HepG2 (cell line): ENCODE results near the gene RBM12. TPM values are rescaled to one million over a fixed set of nuclear protein-coding genes. Genes with fewer than 3 reads are reported as not detected.

Source experiments
- CSRNP1 ChIP-seq: sonication (generic); formaldehyde crosslinking; IDR thresholded peaks from 2 replicates; pipeline ENCODE4 v1.8.1; 2023; ENCODE audit warnings: mild to moderate bottlenecking, missing genetic modification reagents
- HCFC1 ChIP-seq: fragments of 150-350 bp; IDR thresholded peaks from 2 replicates; pipeline ENCODE4 v1.6.1; 2014; ENCODE audit warnings: low read depth, low read length
- PAF1 ChIP-seq: IDR thresholded peaks from 2 replicates; pipeline ENCODE4 v1.6.1; 2016; ENCODE audit warnings: missing genetic modification reagents, missing compliant biosample characterization
- PHF20 ChIP-seq: sonication (generic); formaldehyde crosslinking; IDR thresholded peaks from 2 replicates; pipeline ENCODE4 v1.5.0; 2020; ENCODE audit warnings: mild to moderate bottlenecking, missing genetic modification reagents
- REPIN1 ChIP-seq: sonication (generic); formaldehyde crosslinking; IDR thresholded peaks from 2 replicates; pipeline ENCODE4 v1.8.0; 2022; ENCODE audit warnings: missing genetic modification reagents, low read depth, mild to moderate bottlenecking, borderline replicate concordance
- SNAI1 ChIP-seq: sonication (generic); formaldehyde crosslinking; IDR thresholded peaks from 2 replicates; pipeline ENCODE4 v1.5.0; 2020; ENCODE audit warnings: mild to moderate bottlenecking, missing genetic modification reagents, borderline replicate concordance
- THAP8 ChIP-seq: sonication (generic); formaldehyde crosslinking; IDR thresholded peaks from 2 replicates; pipeline ENCODE4 v1.5.1; 2020; ENCODE audit warnings: missing genetic modification reagents, mild to moderate bottlenecking, borderline replicate concordance
- ZFP37 ChIP-seq: sonication (generic); formaldehyde crosslinking; IDR thresholded peaks from 2 replicates; pipeline ENCODE4 v1.4.0; 2020; ENCODE audit warnings: missing genetic modification reagents, borderline replicate concordance
- ZNF33A ChIP-seq: sonication (generic); formaldehyde crosslinking; IDR thresholded peaks from 2 replicates; pipeline ENCODE4 v1.5.1; 2020; ENCODE audit warnings: missing genetic modification reagents, mild to moderate bottlenecking, moderate library complexity, borderline replicate concordance
- ZNF468 ChIP-seq: sonication (generic); formaldehyde crosslinking; IDR thresholded peaks from 2 replicates; pipeline ENCODE4 v1.8.0; 2022; ENCODE audit warnings: mild to moderate bottlenecking, moderate library complexity, missing genetic modification reagents
- ZNF800 ChIP-seq: sonication (generic); formaldehyde crosslinking; IDR thresholded peaks from 2 replicates; pipeline ENCODE4 v1.4.0; 2020; ENCODE audit warnings: missing genetic modification reagents
- polyA plus RNA-seq, 8 experiments: library from polyadenylated mRNA; depleted of rRNA in 3 of 8; stranded (reverse) in 7 of 8; unstranded in 1 of 8; fragments of >200 nt; fragmentation: Illumina TruSeq in 4 of 8; extraction: Trizol in 4 of 8; gene quantifications; 2 replicates each; pipeline versions ENCODE4 v1.2.1 to v1.2.3, GENCODE V29; 2011 to 2016; ENCODE audit warnings: low read depth in 4 of 8, missing spikeins in 1 of 8, mixed read lengths in 1 of 8; ENCODE audit not compliant: insufficient read depth in 1 of 8
- total RNA-seq, 5 experiments: library from RNA; depleted of rRNA; stranded (reverse); fragments of >200 nt; fragmentation: Illumina TruSeq; extraction: Trizol; gene quantifications; 2 replicates each; pipeline ENCODE4 v1.2.3, GENCODE V29; 2016; ENCODE audit warnings: low read depth in 1 of 5
- TF ChIP-seq, protein P1 (sequence below): fragments of 450-650 bp; IDR thresholded peaks from 2 replicates; pipeline ENCODE4 v1.6.1; 2016
- TF ChIP-seq, protein P2 (sequence below): sonication (generic); formaldehyde crosslinking; IDR thresholded peaks from 2 replicates; pipeline ENCODE4 v1.9.0; 2021; ENCODE audit warnings: mild to moderate bottlenecking, missing genetic modification reagents

The RBM12 gene
- total and polyA plus RNA-seq, 2 of the 13 experiments (the other 11 are each of a cell fraction or from before 2014, with no cell fraction given), result 97.9 to 104 TPM

- TF ChIP-seq THAP8 (peak; percentile 98; the same call in 1 of the 2 replicates), ZNF33A (CRISPR knock-in tag) (peak; percentile 64; the same call in 1 of the 2 replicates), ZFP37 (CRISPR knock-in tag) (peak; percentile 62; the same call in 1 of the 2 replicates), PAF1 (peak; percentile 50; the same call in 1 of the 2 replicates), HCFC1 (no peak), ZNF468 (CRISPR knock-in tag) (peak; percentile 90; the same call in 1 of the 2 replicates), ZNF800 (CRISPR knock-in tag) (peak; percentile 77), PHF20 (CRISPR knock-in tag) (peak; percentile 21; the same call in 1 of the 2 replicates), REPIN1 (CRISPR knock-in tag) (peak; percentile 11; the same call in 1 of the 2 replicates), CSRNP1 (peak; percentile 77), SNAI1 (CRISPR knock-in tag) (peak; percentile 96)
- TF ChIP-seq, protein P1, sequence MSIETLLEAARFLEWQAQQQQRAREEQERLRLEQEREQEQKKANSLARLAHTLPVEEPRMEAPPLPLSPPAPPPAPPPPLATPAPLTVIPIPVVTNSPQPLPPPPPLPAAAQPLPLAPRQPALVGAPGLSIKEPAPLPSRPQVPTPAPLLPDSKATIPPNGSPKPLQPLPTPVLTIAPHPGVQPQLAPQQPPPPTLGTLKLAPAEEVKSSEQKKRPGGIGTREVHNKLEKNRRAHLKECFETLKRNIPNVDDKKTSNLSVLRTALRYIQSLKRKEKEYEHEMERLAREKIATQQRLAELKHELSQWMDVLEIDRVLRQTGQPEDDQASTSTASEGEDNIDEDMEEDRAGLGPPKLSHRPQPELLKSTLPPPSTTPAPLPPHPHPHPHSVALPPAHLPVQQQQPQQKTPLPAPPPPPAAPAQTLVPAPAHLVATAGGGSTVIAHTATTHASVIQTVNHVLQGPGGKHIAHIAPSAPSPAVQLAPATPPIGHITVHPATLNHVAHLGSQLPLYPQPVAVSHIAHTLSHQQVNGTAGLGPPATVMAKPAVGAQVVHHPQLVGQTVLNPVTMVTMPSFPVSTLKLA, result peak; percentile 9
- TF ChIP-seq, protein P2, sequence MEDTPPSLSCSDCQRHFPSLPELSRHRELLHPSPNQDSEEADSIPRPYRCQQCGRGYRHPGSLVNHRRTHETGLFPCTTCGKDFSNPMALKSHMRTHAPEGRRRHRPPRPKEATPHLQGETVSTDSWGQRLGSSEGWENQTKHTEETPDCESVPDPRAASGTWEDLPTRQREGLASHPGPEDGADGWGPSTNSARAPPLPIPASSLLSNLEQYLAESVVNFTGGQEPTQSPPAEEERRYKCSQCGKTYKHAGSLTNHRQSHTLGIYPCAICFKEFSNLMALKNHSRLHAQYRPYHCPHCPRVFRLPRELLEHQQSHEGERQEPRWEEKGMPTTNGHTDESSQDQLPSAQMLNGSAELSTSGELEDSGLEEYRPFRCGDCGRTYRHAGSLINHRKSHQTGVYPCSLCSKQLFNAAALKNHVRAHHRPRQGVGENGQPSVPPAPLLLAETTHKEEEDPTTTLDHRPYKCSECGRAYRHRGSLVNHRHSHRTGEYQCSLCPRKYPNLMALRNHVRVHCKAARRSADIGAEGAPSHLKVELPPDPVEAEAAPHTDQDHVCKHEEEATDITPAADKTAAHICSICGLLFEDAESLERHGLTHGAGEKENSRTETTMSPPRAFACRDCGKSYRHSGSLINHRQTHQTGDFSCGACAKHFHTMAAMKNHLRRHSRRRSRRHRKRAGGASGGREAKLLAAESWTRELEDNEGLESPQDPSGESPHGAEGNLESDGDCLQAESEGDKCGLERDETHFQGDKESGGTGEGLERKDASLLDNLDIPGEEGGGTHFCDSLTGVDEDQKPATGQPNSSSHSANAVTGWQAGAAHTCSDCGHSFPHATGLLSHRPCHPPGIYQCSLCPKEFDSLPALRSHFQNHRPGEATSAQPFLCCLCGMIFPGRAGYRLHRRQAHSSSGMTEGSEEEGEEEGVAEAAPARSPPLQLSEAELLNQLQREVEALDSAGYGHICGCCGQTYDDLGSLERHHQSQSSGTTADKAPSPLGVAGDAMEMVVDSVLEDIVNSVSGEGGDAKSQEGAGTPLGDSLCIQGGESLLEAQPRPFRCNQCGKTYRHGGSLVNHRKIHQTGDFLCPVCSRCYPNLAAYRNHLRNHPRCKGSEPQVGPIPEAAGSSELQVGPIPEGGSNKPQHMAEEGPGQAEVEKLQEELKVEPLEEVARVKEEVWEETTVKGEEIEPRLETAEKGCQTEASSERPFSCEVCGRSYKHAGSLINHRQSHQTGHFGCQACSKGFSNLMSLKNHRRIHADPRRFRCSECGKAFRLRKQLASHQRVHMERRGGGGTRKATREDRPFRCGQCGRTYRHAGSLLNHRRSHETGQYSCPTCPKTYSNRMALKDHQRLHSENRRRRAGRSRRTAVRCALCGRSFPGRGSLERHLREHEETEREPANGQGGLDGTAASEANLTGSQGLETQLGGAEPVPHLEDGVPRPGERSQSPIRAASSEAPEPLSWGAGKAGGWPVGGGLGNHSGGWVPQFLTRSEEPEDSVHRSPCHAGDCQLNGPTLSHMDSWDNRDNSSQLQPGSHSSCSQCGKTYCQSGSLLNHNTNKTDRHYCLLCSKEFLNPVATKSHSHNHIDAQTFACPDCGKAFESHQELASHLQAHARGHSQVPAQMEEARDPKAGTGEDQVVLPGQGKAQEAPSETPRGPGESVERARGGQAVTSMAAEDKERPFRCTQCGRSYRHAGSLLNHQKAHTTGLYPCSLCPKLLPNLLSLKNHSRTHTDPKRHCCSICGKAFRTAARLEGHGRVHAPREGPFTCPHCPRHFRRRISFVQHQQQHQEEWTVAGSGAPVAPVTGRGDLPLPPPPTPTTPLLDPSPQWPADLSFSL (CRISPR knock-in tag), result no peak
These were observed 48.0 kb downstream of the RBM12 start (continued) for GRCh38 chr20:35616465-35617396.
